Measurements from ENCODE around the gene EIF4E2.
A peak's percentile ranks its signal among the peaks of the same experiment; 100 is the strongest.

GRCh38 chr2:232550354-232551249 is at the start of gene EIF4E2, which contains the start of gene TIGD1:
- peak; percentile 94 for TF ChIP-seq POLR2A (IDR thresholded peaks at IDR 0.05; ENCODE audit: low read depth, low read length)
- peak; percentile 93 for TF ChIP-seq POLR2AphosphoS5 (IDR thresholded peaks at IDR 0.05; ENCODE audit: insufficient read depth, low read depth, low read length)
- TF ChIP-seq CTCF (IDR thresholded peaks at IDR 0.05; ENCODE audit: extremely low read depth in 1 of 2, insufficient read depth in 1 of 2, low read depth in 1 of 2, low read length in 2 of 2) = peak in 1 of 2 donors; percentile 29
- no peak for TF ChIP-seq EZH2 (IDR thresholded peaks at IDR 0.05; ENCODE audit: borderline replicate concordance, low read depth, low read length, severe bottlenecking)
- TF ChIP-seq GATA2 (IDR thresholded peaks at IDR 0.05; ENCODE audit: insufficient read depth, insufficient read length, low read depth, low read length) = no peak

Measured in endothelial cell of umbilical vein (primary cell).